Left lobe of liver (tissue), 2 donors: ENCODE measurements around the gene WNT7A. TPM values are rescaled to one million over a fixed set of nuclear protein-coding genes. Genes with fewer than 3 reads are reported as not detected.

Experiments used
- ATAC-seq: fragments of 200-7000 bp; cut with Tn5 transposase; one replicate; pipeline ENCODE4 v1.9.1; 2020; ENCODE audit warnings: mild to moderate bottlenecking, moderate library complexity
- DNase-seq: peaks from one replicate; pipeline ENCODE4 v3.0.0-alpha.2; 2020; ENCODE audit warnings: low spot score
- total RNA-seq: library from RNA; stranded (reverse); gene quantifications from one replicate; pipeline ENCODE4 v1.2.1, GENCODE V29; 2021
- donor health status: DM: no; HTN: no; CAD: no; lungs with moderate emphysema.
- donor health status: DM: no; HTN: yes; CAD: no.

WNT7A gene
- total RNA-seq, 1 donor from 2014 or later = not detected

DNA sequence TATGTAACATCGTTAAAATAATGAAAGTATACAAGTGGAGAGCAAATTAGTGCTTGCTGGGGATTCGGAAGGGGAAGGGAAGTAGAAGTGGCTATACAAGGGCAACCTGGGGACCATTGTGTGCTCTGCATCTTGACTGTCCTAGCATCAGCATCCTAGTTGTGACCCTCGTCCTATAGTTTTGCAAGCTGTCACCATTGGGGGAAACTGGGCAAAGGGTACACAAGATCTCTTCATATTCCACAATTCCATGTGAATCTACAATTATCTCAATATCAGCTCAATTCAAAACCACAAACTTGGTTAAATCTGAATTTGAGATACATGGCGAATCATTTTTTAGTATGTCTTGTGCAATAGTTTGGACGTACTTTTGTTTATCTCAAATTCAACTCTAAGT lies 30.9 kb downstream of the WNT7A start:
- ATAC-seq (no peak), DNase-seq (no peak)

DNA sequence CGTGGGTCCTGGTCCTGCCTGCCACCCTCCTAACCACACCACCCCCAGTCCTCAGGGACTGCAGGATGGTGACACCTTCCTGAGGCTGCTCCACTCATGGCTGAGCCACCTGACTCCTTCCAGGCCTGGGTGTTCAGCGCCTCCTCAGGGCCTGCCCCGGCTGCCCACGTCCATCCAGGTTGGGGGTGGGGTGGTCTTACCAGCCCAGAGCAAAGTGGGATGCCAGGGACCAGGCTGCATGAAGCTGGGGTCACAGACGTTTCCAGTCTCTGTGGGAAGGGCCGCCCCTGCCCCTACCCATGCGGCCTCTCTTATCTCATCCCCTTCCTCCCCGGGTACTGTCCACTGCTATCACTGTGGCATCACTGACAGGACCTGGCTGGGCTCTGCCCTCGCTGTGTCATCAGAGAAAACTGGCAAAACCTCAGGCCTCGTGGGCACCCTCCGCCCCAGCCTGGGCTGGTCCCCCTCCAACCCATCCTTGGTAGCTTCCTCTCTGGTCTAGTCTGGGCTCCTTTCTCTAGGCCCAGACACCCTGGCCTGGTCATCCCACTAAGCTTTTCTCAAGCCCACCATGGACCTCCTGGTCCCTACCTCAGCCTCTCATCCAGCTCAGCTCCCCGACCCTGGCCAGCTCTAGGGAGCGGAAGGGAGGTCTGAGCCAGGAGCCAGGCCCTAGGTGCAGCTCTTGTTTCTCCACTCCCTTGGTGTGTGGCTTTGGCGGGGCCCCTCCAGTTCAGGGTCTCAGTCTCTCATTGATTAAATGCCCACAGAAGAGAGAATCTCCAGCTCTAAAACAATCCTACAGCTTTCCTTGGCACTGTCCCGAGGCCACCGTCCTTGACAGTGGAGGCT lies 32.9 kb downstream of the WNT7A start:
- no peak for DNase-seq
- no peak for ATAC-seq

DNA sequence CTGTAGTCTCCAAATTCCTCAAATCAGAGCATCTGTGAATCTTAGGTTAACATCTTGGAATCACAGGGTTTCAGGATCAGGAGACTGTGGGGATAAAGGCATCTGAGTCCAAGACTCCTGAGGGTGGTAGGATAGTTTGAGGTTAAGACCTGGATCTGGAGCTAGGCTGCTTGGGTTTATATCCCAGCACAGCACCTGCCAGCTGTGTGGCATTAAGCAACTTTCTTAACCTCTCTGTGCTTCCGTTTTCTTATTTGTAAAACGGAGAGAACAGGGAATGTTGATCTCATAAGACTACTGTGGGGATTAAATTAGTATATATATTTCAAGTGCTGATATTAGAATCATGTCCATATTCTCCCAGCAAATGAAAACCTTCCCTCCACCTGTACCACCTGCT lies 33.6 kb downstream of the WNT7A start:
- DNase-seq (no peak), ATAC-seq (no peak)

DNA sequence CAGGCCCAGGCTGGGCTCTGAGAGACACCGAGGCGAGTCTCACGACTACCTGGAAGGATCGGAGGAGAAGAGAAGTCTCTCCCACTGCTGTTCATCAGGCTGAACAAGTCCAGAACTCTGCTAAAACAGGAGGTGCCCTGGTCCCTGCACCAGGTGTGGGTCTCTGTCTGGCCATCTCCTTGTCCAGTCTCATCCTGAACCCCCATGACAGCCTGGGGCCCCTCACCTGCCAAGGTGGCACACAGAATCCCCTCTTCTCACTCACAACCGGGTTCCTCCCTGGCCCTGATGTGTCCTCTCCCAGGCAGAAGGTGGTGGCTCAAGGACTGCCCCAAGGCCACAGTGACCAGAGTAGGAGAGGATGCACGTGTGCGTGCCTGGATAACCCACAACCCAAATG lies 34.1 kb downstream of the WNT7A start:
- ATAC-seq = no peak
- no peak for DNase-seq

DNA sequence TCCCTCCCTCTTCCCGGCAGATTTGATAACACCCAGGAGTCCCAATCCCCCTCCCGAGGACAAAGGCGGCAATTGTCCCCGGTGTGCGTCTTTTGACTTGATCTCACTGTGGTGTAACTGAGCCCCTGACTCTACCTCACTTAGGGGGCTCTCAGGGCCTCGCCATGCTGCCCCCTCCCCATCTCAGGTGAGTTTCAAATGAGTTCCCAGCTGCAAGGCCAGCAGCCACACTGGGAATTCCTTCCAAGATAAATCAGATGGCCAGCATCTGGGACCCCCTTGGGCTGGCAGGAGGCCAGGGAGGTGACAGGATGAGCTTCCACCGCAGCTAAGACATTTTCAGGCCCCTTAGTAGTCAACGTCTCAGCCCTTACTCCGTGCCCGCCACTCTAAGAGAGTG lies 35.0 kb downstream of the WNT7A start:
- ATAC-seq (no peak), DNase-seq (no peak)

DNA sequence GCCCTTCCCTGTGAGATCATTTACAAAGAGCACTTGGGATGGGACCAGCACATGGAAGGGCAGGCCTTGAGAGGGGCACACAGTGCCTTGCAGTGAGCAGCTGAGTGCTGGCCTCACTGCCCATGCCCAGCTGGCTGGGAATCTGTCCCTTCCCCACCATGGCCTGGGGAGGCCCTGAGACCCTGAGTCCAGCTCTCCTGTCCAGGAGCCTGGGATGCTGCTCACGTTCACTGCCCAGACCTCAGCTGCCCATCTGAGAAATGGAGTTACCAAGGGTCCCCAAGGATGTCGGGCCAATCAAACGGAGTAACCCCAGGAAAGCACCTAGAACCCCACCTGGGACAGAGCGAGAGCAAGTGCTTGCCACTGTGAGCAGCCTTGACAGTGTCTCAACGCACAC lies 35.6 kb downstream of the WNT7A start:
- DNase-seq (no peak), ATAC-seq (no peak)

DNA sequence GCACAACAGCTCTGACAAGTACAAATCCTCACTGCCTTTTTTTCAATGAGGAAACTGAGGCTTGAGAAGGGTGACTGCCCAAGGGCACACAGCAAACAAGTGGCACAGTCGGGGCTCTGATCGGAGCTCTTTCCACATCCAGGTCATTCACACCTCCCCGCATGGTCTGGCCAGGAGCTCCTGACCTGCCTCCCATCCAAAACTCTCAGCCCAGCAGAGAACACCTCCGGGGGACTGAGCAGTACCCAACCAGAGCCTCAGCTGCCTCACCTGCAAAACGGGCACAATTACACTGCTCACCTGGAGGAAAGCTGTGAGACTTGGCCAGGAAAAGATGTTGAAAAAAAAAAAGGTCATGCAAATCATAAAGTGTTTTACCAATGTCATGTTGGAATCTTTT lies 36.5 kb downstream of the WNT7A start:
- DNase-seq (no peak), ATAC-seq (no peak)

DNA sequence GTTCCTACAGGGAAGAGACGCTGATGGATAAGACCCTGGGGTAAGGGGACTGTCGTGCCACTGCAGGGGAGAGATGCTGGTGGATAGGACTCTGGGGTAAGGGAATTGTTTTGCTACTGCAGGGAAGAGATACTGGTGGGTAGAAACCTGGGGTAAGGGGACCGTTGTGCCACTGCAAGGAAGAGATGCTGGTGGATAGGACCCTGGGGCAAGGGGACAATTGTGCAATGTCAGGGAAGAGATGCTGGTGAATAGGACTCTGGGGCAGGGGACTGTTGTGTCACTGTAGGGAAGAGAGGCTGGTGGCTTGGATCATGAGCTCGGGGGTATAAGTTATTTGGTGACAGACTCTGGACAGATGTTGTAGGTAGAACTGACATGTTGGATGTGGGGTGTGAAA lies 37.6 kb downstream of the WNT7A start:
- ATAC-seq (no peak), DNase-seq (no peak)

DNA sequence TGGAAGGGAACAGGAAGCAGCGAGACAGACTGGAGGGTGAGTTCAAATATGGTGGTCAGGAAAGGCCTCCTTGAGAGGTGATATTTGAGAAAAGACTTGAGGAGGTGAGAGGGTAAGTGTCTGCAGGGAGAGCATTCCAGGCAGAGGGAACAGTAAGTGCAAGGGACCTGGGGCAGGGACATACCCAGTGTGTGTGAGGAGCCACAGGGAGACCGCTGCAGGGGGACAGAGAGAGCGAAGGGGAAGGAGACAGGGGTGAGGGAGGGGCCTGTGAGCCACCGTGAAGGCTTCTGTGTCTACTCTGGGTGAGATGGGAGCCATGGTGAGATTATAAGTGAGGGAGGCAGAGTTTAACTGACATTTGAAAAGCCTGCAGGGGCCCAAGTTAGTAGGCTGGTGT lies 38.0 kb downstream of the WNT7A start:
- DNase-seq (no peak), ATAC-seq (no peak)

DNA sequence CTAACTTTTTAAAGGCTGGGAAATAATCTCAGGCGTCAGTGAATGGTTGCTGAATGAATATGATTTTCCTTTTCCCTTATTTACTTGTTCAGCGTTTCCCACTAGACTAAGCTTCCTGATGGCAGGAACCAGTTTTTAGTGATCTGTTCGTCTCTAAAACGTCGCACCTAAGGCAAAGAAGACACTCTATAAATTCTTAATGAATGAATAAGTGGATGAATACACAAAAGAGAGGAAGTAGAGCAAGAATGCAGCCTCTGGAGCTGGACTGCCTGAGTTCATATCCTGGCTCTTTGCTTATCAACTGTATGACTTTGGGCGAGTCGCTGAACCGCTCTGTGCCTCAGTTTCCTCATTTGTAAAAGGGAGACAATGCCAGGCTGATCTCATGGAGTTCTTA lies 38.7 kb downstream of the WNT7A start:
- no peak for DNase-seq
- no peak for ATAC-seq

DNA sequence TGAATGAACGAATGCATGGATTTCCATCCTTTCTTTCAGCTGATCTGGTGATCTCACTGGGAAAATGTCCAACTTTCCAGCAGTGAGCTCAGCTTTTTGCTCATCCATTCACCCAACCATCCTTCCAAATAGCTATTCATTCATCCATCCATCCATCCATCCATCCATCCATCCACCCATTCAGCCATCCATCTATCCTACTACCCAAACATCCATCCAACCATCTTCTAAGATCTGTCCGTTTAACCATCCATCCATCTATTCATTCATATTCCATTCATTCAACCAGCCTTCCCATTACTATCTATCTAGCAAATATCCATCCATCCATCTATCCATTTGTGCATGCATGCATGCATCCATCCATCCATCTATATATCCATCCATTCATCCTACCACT lies 39.4 kb downstream of the WNT7A start:
- ATAC-seq = no peak

DNA sequence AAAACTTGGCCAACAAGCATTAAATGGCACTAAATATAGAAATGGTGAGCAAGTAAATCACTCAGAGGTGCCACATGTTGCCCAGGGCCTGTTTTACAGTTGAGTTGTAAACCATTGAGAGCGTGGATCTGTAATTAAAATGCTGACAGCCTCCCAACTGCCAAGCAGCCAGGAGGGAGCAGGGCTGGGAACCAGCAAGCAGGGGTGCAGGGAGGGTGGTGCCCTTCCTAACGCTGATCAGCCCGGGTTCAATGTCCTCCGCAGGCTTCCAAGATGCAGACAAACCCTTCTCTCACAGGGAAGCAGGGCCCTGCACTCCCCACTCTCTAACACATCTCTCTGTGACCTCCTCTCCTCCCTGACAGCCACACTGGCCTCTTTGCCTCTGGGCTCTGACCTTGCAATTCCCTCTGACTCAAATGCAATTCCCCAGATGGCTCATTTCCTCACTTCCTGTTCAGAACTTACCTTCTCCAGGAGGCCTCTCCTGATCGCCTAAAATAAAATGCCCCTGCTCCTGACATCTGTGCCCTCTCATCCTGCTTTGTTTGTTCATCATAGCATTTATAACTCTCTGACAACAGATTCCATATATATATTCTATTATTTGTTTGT lies 40.0 kb downstream of the WNT7A start:
- no peak for ATAC-seq
- no peak for DNase-seq

More for the DNA sequence above, 39.4 kb downstream of the WNT7A start:
- DNase-seq = no peak

DNA sequence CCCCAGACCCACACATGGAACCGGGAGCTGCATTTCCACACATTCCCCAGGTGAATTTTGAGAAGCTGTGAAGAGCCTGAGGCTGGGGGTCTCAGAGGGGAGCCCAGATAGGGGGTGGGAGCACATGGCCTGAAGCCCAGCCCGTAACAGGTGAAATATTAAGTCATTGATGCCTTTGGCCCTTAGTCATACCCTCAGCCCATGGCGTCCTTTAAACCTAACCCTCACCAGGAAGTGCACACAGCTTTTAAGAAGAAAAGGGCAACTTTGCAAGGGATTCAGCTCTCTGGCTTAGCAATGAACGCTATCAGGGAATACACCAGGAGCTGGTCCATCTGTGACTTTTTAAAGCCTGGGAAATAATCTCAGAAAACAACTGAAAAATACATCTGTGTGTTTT lies 40.6 kb downstream of the WNT7A start:
- DNase-seq (no peak), ATAC-seq (no peak)

DNA sequence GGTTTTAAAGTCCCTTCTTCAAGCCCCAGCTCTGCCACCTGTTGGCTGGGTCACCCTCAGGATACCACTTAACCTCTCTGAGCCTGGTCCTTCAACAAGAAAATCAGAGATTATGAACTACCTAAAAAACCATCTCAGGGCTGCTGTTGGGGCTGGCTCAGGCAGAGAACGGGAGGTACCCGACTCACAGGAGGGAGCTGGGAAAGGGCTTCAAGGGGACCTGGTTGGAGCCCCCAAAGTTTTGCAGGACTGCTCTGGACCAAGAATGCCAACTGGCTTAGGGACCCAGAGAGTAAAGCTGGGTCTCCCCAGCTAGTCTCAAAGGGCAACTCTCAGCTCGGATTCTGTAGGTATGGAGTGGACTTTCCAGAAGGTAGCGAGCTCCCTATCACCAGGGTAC lies 41.5 kb downstream of the WNT7A start:
- ATAC-seq = no peak
- no peak for DNase-seq

DNA sequence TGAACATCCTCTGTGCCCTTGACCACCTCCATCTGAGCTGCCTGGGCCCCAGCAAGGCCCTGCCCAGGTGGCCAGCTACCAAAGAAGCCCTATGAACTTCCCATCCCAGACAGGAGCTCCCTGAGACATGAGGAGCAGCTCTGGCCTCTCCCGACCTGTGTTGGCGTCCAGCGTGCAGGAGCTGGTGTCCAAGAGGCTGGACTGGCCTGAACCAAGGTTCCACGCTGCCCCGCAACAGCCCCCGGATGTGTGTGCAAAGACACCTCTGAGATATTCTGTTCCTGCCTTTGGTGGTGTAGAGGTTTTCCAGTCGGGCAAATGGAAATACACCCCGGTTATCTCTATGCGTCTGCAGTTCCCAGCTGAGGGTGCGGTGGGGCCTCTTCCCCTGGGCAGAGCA lies 42.1 kb downstream of the WNT7A start:
- no peak for ATAC-seq
- no peak for DNase-seq

DNA sequence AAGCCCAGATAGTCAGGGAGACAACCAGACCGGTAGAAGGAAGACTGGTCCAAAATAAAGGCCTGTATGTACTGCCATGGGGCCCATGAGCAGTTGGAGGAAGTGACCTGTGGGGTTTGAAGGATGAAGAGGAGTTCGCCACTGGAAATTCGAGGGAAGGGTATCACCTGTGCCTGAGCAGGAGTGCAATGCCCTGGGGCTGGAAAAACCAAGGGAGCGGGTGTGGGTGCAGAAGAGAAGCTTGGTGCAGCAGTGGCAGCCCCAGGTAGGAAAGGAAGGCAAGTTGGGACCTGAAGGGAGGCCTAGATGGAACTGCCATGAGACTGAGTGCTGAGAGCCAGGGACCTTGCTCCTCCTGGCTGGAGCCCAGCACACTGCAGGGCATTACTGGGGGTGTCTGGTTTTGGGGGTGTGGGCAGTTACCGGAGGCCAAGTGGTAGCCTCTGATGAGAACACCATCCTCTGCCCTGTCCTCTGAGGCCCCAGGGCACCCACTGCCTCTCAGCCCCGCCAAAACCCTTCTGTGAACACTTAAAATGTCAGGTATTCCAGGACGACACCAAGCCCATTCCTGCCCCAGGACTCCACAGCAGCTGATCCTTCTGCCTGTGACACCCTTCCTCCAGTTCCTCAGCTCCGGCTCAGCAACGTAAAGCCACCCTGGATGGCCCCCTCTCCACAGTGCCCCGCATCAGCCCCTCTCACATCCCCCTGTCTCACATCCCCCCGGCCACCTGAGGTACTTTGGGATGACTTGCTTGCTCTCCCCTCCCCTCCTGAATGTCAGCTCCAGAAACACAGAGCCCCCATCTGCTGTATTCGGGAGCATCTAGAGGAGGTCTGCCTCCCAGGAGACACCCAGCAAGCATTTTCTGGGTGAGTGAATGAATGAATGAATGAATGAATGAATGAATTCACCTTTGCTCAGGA lies 42.9 kb downstream of the WNT7A start:
- DNase-seq (no peak), ATAC-seq (no peak)

DNA sequence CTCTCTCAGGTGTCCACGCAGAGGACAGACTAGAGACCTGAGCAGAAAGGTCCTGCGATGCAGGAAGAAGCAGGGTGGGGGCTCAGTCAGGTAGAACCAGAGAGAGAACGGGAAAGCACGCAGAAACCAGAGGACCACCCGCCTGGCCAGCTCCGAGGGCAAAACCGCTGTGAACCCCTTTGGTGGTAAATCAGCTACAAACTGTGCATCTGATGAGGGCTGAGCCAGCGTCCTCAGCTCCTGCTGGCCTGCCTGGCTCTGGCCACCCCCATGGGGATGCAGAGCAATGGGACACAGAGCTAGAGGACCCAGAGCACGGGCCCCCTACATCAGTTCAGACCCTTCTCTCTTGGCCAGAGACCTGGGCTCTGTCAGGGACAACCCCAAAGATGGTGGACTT lies 44.6 kb downstream of the WNT7A start:
- no peak for ATAC-seq
- DNase-seq = no peak

DNA sequence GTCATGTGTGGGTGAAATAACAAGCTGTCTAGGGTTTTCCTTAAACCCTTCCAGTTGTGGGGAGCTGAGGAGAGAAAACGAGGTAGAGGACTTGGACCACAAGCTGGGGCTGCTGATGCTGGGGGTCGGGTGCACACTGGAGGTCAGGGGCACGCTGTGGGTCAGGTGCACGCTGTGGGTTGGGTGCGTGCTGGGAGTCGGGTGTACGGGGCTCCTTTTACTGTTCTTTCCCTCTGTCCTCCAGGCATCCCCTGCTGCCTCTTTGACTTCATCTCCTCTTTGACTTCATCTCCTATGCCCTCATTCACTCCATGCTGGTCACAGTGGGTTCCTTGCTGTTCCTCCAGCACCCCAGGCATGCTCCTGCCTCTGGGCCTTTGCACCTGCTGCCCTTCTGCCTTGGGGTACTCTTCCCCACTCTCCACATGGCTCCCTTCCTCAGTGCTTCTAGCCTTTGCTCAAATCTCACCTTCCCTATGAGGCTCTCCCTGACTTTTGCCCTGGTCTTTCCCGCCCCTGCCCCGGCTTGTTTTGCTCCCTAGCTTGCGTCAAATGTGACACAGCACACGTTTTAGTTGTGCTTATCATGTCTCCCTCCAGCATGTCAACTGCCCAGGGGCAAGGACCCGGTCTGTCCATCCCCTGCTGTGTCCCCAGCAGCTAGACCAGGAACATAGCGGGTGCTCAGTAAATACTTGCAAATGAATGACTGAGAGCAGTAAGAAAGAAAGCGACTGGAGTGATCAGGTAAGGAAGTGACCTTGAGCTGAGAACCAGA lies 45.4 kb downstream of the WNT7A start:
- ATAC-seq (no peak), DNase-seq (no peak)

DNA sequence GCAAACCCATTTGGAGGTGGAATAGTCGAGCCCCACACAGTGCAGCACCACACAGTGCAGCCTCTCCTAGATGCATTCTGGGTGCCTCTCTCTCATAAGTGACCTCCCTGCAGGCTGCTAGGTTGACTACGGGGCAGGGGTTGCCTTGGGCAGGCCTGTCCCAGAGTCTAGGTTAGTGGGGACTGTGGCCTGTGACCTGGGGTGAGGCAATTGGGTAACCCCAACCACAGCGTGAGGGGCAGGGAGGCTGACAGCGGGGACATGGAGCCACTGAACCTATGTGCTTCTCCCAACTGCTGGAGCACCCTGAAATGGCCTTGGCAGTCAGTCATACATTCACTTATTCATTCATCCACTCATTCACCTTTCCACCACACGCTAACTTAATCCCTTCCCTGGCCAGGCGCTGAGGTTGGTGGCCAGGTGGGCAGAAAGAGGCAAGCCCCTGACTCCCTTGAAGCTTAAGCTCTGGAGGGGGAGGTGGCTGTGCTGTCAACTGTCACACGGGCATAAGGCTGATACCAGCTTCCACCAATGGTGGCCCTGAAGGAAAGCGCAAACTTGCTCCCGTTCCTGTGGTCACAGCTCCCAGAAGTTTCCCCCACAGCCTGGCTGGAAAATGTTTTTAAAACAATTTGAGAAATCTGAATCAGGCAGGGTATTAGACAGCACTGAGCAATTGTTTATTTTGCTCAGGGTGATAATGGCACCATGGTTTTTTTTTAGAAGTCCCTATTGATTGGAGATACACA lies 46.2 kb downstream of the WNT7A start:
- ATAC-seq = no peak
- DNase-seq = no peak

DNA sequence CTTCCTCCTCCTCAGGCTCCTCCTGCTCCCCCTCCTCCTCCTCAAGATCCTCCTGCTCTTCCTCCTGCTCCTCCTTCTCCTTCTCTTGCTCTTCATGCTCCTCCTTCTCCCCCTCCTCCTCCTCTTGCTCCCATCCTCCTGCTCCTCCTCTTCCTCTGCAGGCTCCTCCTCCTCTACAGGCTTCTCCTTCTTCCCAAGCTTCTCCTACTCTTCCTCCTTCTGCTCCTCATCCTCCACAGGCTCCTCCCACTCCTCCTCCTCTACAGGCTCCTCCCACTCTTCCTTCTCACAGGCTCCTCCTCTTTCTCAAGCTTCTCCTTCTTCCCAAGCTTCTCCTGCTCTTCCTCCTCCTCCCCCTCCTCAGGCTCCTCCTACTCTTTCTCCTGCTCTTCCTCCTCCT lies 47.7 kb downstream of the WNT7A start:
- DNase-seq (no peak), ATAC-seq (no peak)
